Omental fat pad (tissue), 4 donors: ENCODE data around the gene GIPC1. TPM values are rescaled to one million over a fixed set of nuclear protein-coding genes. Genes with fewer than 3 reads are reported as not detected.

ENCODE experiments used
- ATAC-seq: fragments of 150-250 bp; one replicate; pipeline ENCODE4 v1.9.1; 2016; ENCODE audit warnings: mild to moderate bottlenecking, moderate library complexity; ENCODE audit not compliant: low FRiP score
- DNase-seq: peaks from one replicate; pipeline ENCODE4 v3.0.0-alpha.2; 2019; ENCODE audit warnings: low spot score
- small RNA-seq: library from RNA; depleted of rRNA; stranded (forward); fragments of <200 nt; gene quantifications from one replicate; pipeline ENCODE3, GENCODE V24; 2016
- total RNA-seq, 4 donors: library from RNA; depleted of rRNA; stranded (reverse); fragments of >200 nt; gene quantifications; one replicate each; pipeline ENCODE4 v1.1.0, GENCODE V29; 2016
- TF ChIP-seq, protein P1 (sequence below), 3 donors: fragments of 450-650 bp; IDR thresholded peaks; one replicate each; pipeline ENCODE4 v1.5.1; 2016 to 2017; ENCODE audit warnings: antibody characterized with exemption in 3 of 3, mild to moderate bottlenecking in 3 of 3, moderate library complexity in 2 of 3

The GIPC1 gene
- total RNA-seq, 4 donors from 2014 or later: 47.0 to 77.6 (median 59.0) TPM

DNA sequence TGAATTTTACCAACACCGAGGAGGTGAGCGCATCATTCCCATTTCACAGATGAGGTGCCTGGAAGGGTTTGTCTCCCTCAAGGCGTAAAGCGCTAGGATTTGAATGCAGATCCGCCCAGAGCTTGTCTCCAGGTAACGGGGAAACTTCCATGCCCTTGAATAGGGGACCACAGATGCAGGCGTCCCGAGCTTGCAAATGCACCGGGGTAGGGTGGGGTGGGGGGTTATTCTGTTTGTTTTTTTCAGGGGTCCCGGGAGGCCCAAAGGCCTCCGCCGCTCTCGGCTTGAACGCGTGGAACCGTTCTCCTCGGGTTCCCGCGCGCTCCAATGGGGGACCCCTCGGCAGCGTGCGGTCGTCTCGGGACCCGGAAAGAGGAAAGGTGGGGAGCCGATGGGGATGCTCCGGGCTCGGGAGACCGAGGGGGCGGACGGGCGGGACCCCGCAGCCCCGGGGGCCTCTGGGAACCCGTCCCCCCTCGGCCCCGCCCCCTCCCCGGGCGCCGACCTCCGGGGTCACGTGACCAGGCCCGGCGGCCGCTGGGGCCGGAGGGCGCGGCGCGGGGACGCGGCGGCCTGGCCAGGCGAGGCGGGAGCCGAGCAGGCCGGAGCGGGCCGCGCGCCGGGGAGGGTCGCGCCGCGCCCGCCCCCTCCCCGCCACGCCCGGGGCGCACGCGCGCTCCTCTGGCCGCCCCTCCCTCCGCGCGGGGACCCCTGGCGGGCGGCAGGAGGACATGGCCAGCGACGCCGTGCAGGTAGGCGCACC lies 63.0 kb downstream of the GIPC1 start, which contains the start of gene PKN1:
PKN1 (plus strand) TSS at position 516 of the 763 bp plus-strand sequence; CDS start at position 732, 216 bp downstream.
- ATAC-seq (peak; percentile 8), DNase-seq (no peak)
- TF ChIP-seq, protein P1, sequence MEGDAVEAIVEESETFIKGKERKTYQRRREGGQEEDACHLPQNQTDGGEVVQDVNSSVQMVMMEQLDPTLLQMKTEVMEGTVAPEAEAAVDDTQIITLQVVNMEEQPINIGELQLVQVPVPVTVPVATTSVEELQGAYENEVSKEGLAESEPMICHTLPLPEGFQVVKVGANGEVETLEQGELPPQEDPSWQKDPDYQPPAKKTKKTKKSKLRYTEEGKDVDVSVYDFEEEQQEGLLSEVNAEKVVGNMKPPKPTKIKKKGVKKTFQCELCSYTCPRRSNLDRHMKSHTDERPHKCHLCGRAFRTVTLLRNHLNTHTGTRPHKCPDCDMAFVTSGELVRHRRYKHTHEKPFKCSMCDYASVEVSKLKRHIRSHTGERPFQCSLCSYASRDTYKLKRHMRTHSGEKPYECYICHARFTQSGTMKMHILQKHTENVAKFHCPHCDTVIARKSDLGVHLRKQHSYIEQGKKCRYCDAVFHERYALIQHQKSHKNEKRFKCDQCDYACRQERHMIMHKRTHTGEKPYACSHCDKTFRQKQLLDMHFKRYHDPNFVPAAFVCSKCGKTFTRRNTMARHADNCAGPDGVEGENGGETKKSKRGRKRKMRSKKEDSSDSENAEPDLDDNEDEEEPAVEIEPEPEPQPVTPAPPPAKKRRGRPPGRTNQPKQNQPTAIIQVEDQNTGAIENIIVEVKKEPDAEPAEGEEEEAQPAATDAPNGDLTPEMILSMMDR (IDR thresholded peaks at IDR 0.05): no peak

- no peak for DNase-seq
- no peak for ATAC-seq
- TF ChIP-seq, protein P1 (IDR thresholded peaks at IDR 0.05): no peak
Measured at GRCh38 chr19:14430712-14431111, 65.2 kb downstream of the GIPC1 start.

- TF ChIP-seq, protein P1 (IDR thresholded peaks at IDR 0.05): no peak
- no peak for DNase-seq
- ATAC-seq: no peak
Measured at GRCh38 chr19:14428882-14429416, 67.0 kb downstream of the GIPC1 start.

Small RNA genes lying within 50 kb of the gene (small RNA-seq; reads per million reads assigned to genes)
- not detected for gene SNRPGP15

Other genes with a start within 250 kb of the GIPC1 start
- 100 to 1,000 TPM in 1 of 4 donors, 10 to 100 TPM in 3; 38.1 to 106 (median 62.8) TPM for gene ADGRE5, start 114.7 kb downstream of the GIPC1 start, total RNA-seq
- 100 to 1,000 TPM in 1 of 4 donors, 10 to 100 TPM in 3; 68.4 to 139 (median 76.3) TPM for gene DDX39A, start 76.8 kb downstream of the GIPC1 start, total RNA-seq
- 100 to 1,000 TPM in 1 of 4 donors, 10 to 100 TPM in 3; 47.3 to 104 (median 85.0) TPM for gene PKN1, start 62.8 kb downstream of the GIPC1 start, total RNA-seq
- gene PTGER1, start 20.8 kb downstream of the GIPC1 start, total RNA-seq: not detected
- 100 to 1,000 TPM in 3 of 4 donors, 10 to 100 TPM in 1; 67.5 to 669 (median 116) TPM for gene DNAJB1, start 22.3 kb upstream of the GIPC1 start, total RNA-seq
- gene TECR, start 33.5 kb upstream of the GIPC1 start, total RNA-seq: 10 to 100 TPM; 32.9 to 58.1 (median 46.8) TPM
- gene NDUFB7, start 75.9 kb upstream of the GIPC1 start, total RNA-seq: 100 to 1,000 TPM; 194 to 357 (median 322) TPM
- gene CLEC17A, start 87.0 kb upstream of the GIPC1 start, total RNA-seq: under 1 TPM in 1 of 4 donors, not detected in 3; 0.19 TPM
- 1 to 10 TPM in 1 of 4 donors, under 1 TPM in 1, not detected in 2; 0.24 to 7.1 TPM for gene ADGRE3, start 178.7 kb upstream of the GIPC1 start, total RNA-seq
- 10 to 100 TPM; 13.0 to 35.2 (median 25.0) TPM for gene ZNF333, start 193.9 kb upstream of the GIPC1 start, total RNA-seq